IMR-90 (cell line): ENCODE measurements around the gene CLCNKA.

Source experiments
- CEBPB ChIP-seq: IDR thresholded peaks from 2 replicates; pipeline ENCODE4 v1.6.1; 2012; ENCODE audit warnings: low read depth, low read length, improper control_type of control experiment
- CHD1 ChIP-seq: IDR thresholded peaks from 2 replicates; pipeline ENCODE4 v1.6.1; 2012; ENCODE audit warnings: low read depth, low read length, improper control_type of control experiment
- MAFK ChIP-seq: IDR thresholded peaks from 2 replicates; pipeline ENCODE4 v1.6.1; 2012; ENCODE audit warnings: low read depth, low read length, improper control_type of control experiment
- NFE2L2 ChIP-seq: fragments of 150-350 bp; IDR thresholded peaks from 2 replicates; pipeline ENCODE4 v1.6.1; 2016; ENCODE audit warnings: low read depth, mild to moderate bottlenecking, low read length
- POLR2A ChIP-seq: IDR thresholded peaks from 2 replicates; pipeline ENCODE4 v1.6.1; 2012; ENCODE audit warnings: mild to moderate bottlenecking, low read depth, low read length
- RAD21 ChIP-seq: IDR thresholded peaks from 2 replicates; pipeline ENCODE4 v1.6.1; 2012; ENCODE audit warnings: low read length, improper control_type of control experiment
- RFX5 ChIP-seq: IDR thresholded peaks from 2 replicates; pipeline ENCODE4 v1.8.0; 2012; ENCODE audit warnings: low read depth, mild to moderate bottlenecking, low read length, moderate library complexity
- SMC3 ChIP-seq: fragments of 150-350 bp; IDR thresholded peaks from 2 replicates; pipeline ENCODE4 v1.6.1; 2016; ENCODE audit warnings: low read depth, mild to moderate bottlenecking, antibody characterized with exemption, low read length, moderate library complexity
- TF ChIP-seq, protein P1 (sequence below): conservative IDR thresholded peaks from 2 replicates; pipeline ENCODE4 v1.5.1; 2012; ENCODE audit warnings: mild to moderate bottlenecking, low read depth, low read length, improper control_type of control experiment
- TF ChIP-seq, protein P2 (sequence below): fragments of 150-350 bp; IDR thresholded peaks from 2 replicates; pipeline ENCODE4 v1.6.1; 2017; ENCODE audit warnings: mild to moderate bottlenecking, antibody characterized with exemption, low read length, low read depth
- TF ChIP-seq, protein P3 (sequence below): fragments of 150-350 bp; IDR thresholded peaks from 2 replicates; pipeline ENCODE4 v1.6.1; 2016; ENCODE audit warnings: low read depth, mild to moderate bottlenecking, low read length, moderate library complexity, borderline replicate concordance

DNA sequence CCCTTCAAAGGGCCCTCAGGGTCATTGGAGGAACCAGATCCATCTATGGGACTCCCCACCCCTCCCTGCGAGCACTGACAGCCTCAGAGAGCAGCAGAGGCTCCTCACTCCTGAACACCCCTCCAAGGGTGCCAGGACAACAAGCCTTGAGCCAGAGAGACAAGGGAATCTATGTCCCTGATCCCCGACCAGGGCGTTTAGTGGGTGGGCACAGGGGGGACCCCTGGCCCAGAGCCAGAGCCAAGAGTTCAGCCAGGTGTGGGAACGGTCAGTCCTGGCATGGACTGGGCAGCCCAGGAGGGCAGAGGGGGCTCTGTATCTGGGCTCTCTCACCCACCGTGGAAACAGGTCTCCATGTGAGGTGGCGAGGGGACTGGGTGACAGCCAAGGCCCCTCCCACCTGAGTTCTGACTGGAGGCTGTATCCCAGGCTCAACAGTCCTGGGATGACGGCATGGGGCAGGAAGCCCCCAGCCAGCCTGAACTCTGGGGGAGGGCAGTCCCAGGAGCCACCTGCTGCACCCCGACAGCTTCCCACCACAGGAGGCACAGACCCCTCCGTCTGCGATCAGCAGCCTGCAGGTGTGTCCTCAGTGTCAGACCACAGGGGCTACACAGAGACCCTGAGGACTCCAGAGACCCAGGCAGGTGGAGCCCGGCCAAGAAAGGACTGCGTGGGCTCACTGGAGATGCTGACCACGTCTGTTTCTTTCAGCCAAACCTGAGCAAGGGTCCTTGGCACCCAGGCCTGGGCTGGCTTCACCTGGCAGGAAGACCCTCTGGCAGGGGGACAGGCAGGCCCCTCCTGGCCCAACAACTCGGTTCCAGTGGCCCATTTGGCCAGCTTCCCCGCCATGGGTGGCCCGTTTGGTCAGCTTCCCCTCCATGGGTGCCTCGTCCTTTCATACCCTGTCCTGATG, 29.0 kb upstream of the CLCNKA start:
- TF ChIP-seq, protein P1, sequence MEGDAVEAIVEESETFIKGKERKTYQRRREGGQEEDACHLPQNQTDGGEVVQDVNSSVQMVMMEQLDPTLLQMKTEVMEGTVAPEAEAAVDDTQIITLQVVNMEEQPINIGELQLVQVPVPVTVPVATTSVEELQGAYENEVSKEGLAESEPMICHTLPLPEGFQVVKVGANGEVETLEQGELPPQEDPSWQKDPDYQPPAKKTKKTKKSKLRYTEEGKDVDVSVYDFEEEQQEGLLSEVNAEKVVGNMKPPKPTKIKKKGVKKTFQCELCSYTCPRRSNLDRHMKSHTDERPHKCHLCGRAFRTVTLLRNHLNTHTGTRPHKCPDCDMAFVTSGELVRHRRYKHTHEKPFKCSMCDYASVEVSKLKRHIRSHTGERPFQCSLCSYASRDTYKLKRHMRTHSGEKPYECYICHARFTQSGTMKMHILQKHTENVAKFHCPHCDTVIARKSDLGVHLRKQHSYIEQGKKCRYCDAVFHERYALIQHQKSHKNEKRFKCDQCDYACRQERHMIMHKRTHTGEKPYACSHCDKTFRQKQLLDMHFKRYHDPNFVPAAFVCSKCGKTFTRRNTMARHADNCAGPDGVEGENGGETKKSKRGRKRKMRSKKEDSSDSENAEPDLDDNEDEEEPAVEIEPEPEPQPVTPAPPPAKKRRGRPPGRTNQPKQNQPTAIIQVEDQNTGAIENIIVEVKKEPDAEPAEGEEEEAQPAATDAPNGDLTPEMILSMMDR, result no peak
- TF ChIP-seq, protein P2, sequence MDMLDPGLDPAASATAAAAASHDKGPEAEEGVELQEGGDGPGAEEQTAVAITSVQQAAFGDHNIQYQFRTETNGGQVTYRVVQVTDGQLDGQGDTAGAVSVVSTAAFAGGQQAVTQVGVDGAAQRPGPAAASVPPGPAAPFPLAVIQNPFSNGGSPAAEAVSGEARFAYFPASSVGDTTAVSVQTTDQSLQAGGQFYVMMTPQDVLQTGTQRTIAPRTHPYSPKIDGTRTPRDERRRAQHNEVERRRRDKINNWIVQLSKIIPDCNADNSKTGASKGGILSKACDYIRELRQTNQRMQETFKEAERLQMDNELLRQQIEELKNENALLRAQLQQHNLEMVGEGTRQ, result no peak
- TF ChIP-seq RFX5 (no peak), POLR2A (no peak), RAD21 (no peak), CHD1 (no peak), CEBPB (no peak), MAFK (no peak), NFE2L2 (no peak), SMC3 (no peak)
- TF ChIP-seq, protein P3, sequence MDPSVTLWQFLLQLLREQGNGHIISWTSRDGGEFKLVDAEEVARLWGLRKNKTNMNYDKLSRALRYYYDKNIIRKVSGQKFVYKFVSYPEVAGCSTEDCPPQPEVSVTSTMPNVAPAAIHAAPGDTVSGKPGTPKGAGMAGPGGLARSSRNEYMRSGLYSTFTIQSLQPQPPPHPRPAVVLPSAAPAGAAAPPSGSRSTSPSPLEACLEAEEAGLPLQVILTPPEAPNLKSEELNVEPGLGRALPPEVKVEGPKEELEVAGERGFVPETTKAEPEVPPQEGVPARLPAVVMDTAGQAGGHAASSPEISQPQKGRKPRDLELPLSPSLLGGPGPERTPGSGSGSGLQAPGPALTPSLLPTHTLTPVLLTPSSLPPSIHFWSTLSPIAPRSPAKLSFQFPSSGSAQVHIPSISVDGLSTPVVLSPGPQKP, result no peak
